ENCODE results near the gene ITGA5.
A peak's percentile ranks its signal among the peaks of the same experiment; 100 is the strongest.

Gene ITGA5

GRCh38 chr12:54364413-54364812 lies 54.7 kb downstream of the ITGA5 start, which contains the start of gene GPR84:
Gene GPR84, minus strand, starts transcription at chr12:54364486. Its CDS starts 635 bp downstream, at chr12:54363851.
- H3K27ac ChIP-seq: no peak within 1 kb of the TSS
- no peaks in the 10 kb centered on the region for H3K79me2 ChIP-seq
- no peak within 1 kb of the TSS for H3K9ac ChIP-seq
- no peaks in the 10 kb centered on the region for H3K27me3 ChIP-seq (ENCODE audit: control insufficient read depth, insufficient read depth, low read length)
- H2AFZ ChIP-seq: no peak within 1 kb of the TSS
- H3K4me2 ChIP-seq (ENCODE audit: low read length): no peak within 1 kb of the TSS
- H3K4me3 ChIP-seq (ENCODE audit: low read depth, low read length): no peak within 1 kb of the TSS
- no peaks in the 10 kb centered on the region for H3K9me3 ChIP-seq (ENCODE audit: control insufficient read depth, low read length)
- H3K36me3 ChIP-seq (ENCODE audit: control insufficient read depth, insufficient read depth, low read length): no peaks in the 10 kb centered on the region
- peaks cover 13% of the 10 kb centered on the region for H3K4me1 ChIP-seq
- TF ChIP-seq, protein P1, sequence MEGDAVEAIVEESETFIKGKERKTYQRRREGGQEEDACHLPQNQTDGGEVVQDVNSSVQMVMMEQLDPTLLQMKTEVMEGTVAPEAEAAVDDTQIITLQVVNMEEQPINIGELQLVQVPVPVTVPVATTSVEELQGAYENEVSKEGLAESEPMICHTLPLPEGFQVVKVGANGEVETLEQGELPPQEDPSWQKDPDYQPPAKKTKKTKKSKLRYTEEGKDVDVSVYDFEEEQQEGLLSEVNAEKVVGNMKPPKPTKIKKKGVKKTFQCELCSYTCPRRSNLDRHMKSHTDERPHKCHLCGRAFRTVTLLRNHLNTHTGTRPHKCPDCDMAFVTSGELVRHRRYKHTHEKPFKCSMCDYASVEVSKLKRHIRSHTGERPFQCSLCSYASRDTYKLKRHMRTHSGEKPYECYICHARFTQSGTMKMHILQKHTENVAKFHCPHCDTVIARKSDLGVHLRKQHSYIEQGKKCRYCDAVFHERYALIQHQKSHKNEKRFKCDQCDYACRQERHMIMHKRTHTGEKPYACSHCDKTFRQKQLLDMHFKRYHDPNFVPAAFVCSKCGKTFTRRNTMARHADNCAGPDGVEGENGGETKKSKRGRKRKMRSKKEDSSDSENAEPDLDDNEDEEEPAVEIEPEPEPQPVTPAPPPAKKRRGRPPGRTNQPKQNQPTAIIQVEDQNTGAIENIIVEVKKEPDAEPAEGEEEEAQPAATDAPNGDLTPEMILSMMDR (IDR thresholded peaks at IDR 0.05): no peak

- TF ChIP-seq, protein P1 (IDR thresholded peaks at IDR 0.05): no peak
- no peaks in the 10 kb centered on the region for H3K27me3 ChIP-seq (ENCODE audit: control insufficient read depth, insufficient read depth, low read length)
- no peaks in the 10 kb centered on the region for H3K36me3 ChIP-seq (ENCODE audit: control insufficient read depth, insufficient read depth, low read length)
- H3K9ac ChIP-seq: no peak overlapping the region
- H3K4me2 ChIP-seq (ENCODE audit: low read length): no peak overlapping the region
- H3K79me2 ChIP-seq: no peaks in the 10 kb centered on the region
- H3K4me3 ChIP-seq (ENCODE audit: low read depth, low read length): no peak overlapping the region
- no peak overlapping the region for H2AFZ ChIP-seq
- H3K9me3 ChIP-seq (ENCODE audit: control insufficient read depth, low read length): no peaks in the 10 kb centered on the region
- no peak overlapping the region for H3K27ac ChIP-seq
- peaks cover 13% of the 10 kb centered on the region for H3K4me1 ChIP-seq
Measured at GRCh38 chr12:54363618-54364017, 55.4 kb downstream of the ITGA5 start.

- Histone ChIP-seq H3K4me1 (peaks cover 13% of the 10 kb centered on the region), H3K79me2 (no peaks in the 10 kb centered on the region), H3K36me3 (ENCODE audit: control insufficient read depth, insufficient read depth, low read length) (no peaks in the 10 kb centered on the region), H3K9me3 (ENCODE audit: control insufficient read depth, low read length) (no peaks in the 10 kb centered on the region), H3K9ac (no peak overlapping the region), H2AFZ (no peak overlapping the region), H3K4me3 (ENCODE audit: low read depth, low read length) (no peak overlapping the region), H3K27ac (no peak overlapping the region), H3K27me3 (ENCODE audit: control insufficient read depth, insufficient read depth, low read length) (no peaks in the 10 kb centered on the region), H3K4me2 (ENCODE audit: low read length) (no peak overlapping the region)
- TF ChIP-seq, protein P1 (IDR thresholded peaks at IDR 0.05): no peak
Measured at GRCh38 chr12:54363047-54363446, 56.0 kb downstream of the ITGA5 start.

DNA sequence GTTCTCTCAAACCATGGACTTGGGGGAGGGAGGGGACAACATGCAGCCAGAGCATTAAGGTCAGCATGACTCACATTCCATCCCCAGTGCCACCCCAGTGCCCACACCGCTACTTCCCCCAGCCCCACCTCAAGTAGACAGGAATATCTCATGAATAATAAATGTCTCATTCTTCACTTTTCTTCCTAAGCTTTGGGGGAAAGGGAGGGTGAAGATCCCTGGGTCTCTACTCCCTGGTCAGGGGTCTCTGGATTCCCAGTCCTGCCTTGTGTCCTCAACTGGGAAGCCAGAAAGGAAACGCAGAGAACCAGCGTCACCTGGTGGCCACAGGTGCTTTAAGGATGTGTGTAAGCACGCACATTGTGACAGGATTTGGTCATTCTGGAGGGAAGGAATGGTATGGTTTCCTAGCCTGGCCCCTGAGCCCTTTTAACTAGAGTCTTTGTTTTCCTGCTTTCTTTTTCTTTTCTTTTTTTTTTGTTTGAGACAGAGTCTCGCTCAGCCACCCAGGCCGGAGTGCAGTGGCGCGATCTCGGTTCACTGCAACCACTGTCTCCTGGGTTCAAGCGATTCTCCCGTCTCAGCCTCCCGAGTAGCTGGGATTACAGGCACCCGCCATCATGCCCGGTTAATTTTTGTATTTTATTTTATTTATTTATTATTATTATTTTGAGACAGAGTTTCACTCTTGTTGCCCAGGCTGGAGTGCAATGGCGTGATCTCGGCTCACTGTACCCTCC lies 58.2 kb downstream of the ITGA5 start:
- TF ChIP-seq, protein P1 (IDR thresholded peaks at IDR 0.05): peak; percentile 96
- no peak overlapping the region for H3K9ac ChIP-seq
- no peaks in the 10 kb centered on the region for H3K9me3 ChIP-seq (ENCODE audit: control insufficient read depth, low read length)
- H3K4me1 ChIP-seq: peaks cover 21% of the 10 kb centered on the region
- no peaks in the 10 kb centered on the region for H3K27me3 ChIP-seq (ENCODE audit: control insufficient read depth, insufficient read depth, low read length)
- peak overlapping the region; percentile 92 for H3K27ac ChIP-seq
- H3K4me3 ChIP-seq (ENCODE audit: low read depth, low read length): no peak overlapping the region
- H3K36me3 ChIP-seq (ENCODE audit: control insufficient read depth, insufficient read depth, low read length): no peaks in the 10 kb centered on the region
- H3K79me2 ChIP-seq: no peaks in the 10 kb centered on the region
- H2AFZ ChIP-seq: peak overlapping the region; percentile 82
- no peak overlapping the region for H3K4me2 ChIP-seq (ENCODE audit: low read length)

Measured in parathyroid adenoma (tissue), 2 donors.